GM18508 (cell line): ENCODE data around the gene OR2AE1.
"Not testable (repeated sequence)": the region's sequence is repeated elsewhere in the genome, so short reads cannot be mapped to it uniquely, and the experiment has no call there.

Experiments used
- ATAC-seq: cut with Tn5 transposase; IDR thresholded peaks from one replicate; pipeline ENCODE4 v1.9.1; 2021; ENCODE audit warnings: moderate number of reproducible peaks; ENCODE audit not compliant: insufficient read depth, unreplicated experiment

OR2AE1 gene, protein sequence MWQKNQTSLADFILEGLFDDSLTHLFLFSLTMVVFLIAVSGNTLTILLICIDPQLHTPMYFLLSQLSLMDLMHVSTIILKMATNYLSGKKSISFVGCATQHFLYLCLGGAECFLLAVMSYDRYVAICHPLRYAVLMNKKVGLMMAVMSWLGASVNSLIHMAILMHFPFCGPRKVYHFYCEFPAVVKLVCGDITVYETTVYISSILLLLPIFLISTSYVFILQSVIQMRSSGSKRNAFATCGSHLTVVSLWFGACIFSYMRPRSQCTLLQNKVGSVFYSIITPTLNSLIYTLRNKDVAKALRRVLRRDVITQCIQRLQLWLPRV

DNA sequence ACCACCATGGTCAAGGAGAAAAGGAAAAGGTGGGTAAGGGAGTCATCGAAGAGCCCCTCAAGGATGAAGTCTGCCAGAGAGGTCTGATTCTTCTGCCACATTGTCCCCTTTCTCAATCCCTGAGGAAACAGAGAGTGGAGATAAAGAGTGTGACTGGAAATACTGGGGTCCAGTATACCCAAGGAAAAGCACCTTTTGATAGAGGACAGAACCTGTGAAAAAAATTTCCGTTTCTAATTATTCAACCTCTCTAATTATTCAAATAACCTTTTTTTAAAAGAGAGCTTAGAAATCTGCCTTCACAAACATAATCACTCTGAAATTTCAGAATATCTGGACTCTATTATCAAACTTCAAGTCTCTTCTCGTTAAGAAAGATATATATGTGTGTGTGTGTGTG lies at the start of gene OR2AE1:
TSS of gene OR2AE1 (minus strand) at position 101 of the 400 bp plus-strand sequence. CDS start at position 101, 0 bp downstream.
- no peak for ATAC-seq

DNA sequence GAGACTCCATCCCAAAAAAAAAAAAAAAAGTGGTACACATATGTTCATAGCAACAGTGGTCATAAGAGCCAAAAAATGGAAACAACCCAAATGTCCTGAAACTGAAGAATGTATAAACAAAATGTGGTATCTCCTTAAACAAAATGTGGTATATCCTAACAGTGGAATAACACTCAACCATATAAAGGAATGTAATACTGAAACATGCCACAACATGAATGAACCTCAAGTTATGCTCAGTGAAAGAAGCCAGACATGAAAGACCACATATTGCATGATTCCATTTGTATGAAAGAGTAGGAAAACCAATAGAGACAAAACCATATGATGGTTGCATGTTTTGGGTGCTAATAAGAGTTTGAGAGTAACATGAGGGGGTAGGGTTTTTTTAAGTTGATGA lies 49.5 kb upstream of the OR2AE1 start:
- no peak for ATAC-seq

DNA sequence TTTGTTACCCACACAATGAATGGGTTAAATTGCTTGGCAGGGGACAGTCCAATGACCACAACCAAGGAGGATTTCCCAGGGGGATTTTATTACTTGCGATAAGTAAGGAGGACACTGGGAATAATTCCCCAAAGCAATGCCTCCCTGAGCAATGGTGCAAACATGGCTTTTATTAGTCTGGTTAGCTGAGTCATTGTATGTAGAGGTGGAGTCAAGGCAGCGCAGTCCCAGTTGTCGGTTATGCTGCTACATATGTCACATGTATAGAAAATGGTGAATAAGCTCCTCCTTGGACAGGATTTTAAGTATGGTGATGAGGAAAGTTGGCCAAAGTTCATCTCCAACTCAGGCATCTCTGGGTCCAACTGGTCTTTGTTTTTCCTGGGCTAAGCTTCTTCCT lies 46.4 kb upstream of the OR2AE1 start:
- ATAC-seq, result no peak

DNA sequence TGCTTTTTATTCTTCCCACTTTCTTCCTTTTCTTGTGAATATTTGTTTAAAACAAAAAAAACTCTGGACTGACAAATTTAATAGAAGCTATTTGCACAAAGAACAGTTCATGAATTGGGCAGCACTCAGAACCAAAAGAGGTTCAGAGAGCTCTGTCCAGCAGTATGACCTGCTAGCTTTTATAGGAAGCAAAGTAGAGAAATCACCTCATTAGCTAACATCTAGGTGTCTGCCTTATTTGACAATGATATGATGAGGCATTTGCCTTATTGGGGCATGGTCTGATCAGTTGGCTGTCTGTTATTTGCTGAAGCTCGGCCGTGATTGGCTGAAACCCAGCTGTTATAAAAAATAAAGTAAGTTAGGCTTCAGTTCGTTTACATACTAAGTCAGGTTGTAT lies 43.3 kb upstream of the OR2AE1 start:
- ATAC-seq, result no peak

DNA sequence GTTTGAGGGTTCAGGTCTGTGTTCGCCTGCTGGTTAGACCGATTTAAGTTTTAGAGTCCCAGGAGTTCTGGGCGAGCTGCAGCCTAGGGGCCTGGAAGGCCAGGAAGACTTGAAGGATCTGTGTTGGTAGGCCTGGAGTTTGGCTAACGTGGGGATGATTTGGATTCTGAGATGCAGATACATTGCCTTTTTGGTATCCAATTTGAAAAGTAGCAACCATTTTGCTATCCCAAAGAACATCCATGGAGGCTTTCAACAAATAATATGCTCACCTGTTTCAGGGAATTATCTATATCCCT lies 42.9 kb upstream of the OR2AE1 start:
- no peak for ATAC-seq

DNA sequence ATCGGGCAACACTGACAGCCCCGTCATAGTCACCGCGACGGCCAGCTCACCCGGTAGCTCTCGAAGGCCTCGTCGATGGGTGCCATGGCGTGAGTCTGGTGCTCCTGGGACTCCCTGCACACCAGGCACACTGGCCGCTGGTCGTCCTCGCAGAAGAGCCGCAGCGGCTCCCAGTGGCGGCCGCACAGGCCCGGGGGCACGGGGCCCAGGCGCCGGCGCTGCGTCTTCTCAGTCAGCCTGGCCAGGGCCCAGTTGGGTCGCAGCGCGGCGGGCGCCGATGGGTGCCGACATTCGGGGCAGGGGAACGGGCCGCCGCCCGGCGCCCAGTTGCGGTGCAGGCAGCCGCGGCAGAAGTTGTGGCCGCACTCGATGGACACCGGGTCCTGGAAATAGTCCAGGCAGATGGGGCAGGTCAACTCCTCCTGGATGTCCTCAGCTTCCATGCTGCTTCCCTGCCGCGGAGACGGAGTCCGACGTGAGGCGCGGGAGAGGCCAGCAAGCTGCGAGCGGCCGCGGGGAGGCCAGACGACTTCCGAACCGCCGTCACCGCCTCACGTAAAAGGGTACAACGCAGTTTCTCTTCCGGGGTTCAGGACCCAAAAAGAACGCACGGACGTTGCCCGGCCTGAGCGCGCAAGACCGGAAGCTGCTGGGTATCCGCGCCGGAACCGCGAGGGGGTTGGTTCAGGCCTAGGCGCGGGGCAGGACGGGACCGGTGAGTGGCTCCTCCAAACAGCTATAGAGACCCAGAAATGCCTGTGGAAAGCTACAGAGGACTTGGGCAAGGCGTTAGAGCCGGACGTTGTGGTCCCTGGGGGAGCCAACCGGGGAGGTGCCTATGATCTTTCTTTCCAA lies 42.4 kb upstream of the OR2AE1 start, which contains the start of gene TRIM4:
TSS of gene TRIM4 (minus strand) at position 572 of the 855 bp plus-strand sequence. CDS start at position 443, 129 bp downstream.
- peak; percentile 79 for ATAC-seq

DNA sequence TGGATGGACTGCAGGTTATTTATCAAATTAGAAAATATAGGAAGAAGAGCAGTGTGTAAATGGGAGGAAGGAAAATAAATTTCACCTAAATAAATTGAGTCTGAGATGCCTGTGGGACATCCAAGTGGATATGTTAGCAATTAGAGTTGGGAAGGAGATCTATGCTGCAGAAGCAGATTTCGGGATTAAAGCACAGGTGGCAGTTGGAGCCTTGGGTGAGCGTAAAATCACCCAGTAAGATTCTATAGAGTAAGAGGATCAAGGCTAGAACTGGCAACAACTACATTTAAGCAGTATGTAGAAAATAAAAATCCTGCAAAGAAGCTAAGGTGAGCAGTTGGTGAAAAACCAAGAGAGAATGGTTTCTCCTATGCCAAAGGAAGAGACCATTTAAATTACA lies 34.1 kb upstream of the OR2AE1 start:
- ATAC-seq, result no peak

DNA sequence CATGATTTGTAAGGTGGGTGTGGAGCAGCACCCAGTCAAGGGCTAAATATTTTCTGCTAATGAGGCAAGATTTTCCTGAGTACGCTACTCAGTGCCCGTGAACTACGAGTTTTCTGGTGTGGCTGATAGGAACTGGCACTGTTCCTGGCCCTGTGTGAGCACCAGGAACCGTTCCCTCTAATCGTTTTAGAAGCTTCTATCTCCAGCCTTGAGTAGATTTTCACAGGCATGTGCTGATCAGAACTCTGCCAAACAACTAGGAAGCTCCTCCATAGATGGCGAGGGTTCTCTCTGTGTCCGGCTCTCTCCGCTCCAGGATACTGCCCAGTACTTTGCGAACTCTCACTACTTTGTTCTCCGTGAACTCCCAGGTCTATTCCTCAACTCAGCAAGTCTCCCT lies 24.7 kb upstream of the OR2AE1 start:
- no peak for ATAC-seq

DNA sequence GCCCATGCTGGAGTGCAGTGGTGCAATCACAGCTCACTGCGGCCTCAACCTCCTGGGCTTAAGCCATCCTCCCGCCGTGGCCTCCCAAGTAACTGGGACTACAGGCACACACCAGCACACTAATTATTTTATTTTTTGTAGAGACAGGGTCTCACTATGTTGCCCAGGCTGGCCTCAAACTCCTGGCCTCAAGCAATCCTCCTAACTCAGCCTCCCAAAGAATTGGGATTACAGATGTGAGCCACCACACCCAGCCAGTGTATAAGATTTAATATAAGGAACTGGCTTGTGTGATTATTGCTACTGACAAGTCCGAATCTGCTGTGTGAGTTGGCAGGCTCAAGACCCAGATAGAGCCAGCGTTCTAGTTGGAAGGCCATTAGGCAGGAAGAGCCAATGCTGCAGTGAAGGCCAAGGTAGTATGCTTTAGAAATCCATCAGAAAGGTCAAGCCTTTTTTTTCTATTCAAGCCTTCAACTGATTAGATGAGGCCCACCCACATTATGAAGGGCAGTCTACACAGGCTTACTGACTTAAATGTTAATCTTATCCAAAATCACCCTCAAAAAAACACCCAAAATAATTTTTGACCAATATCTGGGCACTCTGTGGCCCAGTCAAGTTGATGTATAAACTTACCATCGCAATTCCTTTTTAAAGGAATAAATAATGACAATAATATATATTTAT lies 23.1 kb upstream of the OR2AE1 start:
- ATAC-seq, result no peak

DNA sequence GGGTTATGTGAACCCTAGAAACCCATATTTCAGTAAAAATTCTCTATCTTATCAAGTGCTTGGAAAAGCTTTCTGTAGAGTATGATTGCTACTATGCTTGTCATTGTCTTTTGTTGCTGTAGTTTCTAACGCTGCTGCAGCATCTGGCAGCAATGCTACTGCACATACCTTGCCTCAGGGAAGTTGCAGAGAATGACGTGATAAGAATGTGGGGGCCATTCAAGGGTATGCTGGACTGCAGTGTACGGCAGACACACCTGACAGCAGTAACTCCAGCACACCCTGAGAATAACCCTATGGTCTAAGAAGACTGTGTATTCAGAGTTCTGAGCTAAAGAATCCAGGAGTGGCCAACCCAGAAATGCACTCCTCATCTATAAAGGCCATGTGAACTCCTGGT lies 22.0 kb upstream of the OR2AE1 start:
- no peak for ATAC-seq

DNA sequence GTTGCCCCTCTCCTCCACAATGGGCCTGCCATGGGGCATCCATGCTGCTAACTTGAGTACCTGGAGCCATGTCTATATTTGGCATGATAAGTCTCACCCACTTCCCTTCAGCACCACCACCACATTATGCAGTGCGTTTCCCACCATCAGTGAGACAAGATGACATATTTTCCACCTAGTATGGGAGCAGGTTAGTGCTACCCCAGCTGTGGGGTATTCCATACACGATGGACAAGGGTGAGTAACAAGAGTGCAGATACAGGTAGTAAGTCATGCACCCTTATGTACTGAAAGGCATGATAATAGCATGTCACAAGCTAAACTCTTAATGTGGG lies 21.2 kb upstream of the OR2AE1 start:
- ATAC-seq, result no peak

DNA sequence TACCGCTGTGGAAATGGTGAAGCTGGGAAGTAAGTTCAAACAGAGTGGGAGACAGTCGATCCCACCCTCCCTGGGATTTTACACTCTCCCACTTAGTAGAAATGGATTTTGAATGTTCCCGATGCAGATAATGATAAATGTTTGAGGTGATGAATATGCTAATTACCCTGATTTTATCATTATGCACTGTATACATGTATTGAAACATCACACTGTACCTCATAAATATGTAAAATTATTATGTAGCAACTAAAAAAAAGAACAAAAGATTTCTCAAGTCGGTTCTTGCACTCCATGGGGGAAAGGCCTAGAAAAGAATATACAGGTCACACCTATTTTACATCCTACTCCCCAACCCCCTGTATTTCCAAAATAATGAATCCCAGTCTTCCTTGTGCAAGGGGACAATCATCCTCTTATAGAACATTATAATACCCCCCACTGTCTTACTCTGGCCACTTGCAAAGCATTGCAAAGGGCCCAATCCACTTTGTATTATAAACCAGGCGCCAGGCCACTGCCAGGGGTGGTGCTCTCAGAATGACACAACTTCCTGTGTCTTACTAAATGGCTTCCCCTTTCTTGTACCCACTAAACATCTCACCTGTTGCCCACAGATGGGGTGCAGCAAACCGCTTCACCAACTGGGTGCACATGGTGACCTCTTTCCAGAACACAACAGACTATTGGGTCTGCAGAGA lies 20.6 kb upstream of the OR2AE1 start:
- no peak for ATAC-seq

DNA sequence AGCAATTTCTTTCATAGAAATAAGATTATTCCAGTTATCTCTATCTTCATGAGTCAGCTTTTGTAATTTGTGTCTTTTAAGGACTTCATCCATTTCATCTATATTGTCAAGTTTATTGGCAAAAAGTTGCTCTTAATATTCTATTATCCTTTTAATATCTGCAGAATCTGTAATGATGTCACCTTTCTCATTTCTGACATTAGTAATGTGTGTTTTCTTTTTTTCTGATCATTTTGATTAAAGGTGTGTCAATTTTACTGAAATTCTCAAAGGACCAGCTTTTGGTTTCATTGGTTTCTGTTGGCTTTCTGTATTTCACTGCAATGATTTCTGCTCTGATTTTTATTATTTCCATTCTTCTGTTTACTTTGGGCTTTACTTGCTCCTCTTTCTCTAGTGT lies 17.9 kb upstream of the OR2AE1 start:
- ATAC-seq, result no peak

DNA sequence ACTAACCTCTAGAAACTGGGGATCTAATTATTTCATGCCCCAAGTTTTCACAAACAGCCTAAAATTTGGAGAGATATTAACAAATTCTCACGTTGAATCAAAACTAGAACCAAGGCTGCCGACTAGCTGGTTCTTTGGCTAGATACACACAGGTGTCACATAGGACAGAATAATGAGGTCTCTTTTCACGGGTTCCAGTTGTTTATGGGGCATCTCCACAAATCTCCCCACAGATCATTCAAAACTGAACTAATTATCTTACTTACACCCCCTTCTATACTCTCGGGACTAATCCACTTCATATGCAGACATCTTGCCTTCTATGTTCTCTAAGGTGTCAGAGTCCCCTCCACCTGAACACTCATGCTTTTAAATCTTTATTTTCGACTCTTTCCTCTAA lies 16.4 kb upstream of the OR2AE1 start:
- ATAC-seq, result no peak

DNA sequence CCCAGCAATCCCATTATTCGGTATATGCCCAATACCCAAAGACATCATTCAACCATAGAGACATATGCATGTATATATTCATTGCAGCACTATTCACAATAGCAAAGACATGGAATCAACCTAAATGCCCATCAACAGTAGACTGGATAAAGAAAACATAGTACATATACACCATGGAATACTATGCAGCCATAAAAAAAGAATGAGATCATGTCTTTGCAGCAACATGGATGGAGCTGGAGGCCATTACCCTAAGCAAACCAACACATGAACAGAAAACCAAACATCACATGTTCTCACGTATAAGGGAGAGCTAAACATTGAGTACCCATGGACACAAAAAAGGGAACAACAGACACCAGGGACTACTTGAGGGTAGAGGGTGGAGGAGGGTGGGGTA lies 13.5 kb upstream of the OR2AE1 start:
- not testable (repeated sequence) for ATAC-seq

DNA sequence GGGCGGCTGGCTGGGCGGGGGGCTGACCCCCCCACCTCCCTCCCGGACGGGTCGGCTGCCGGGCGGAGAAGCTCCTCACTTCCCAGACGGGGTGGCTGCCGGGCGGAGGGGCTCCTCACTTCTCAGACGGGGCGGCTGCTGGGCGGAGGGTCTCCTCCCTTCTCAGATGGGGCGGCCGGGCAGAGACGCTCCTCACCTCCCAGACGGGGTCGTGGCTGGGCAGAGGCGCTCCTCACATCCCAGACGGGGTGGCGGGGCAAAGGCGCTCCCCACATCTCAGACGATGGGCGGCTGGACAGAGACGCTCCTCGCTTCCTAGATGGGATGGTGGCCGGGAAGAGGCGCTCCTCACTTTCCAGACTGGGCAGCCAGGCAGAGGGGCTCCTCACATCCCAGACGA lies 11.5 kb upstream of the OR2AE1 start:
- not testable (repeated sequence) for ATAC-seq

DNA sequence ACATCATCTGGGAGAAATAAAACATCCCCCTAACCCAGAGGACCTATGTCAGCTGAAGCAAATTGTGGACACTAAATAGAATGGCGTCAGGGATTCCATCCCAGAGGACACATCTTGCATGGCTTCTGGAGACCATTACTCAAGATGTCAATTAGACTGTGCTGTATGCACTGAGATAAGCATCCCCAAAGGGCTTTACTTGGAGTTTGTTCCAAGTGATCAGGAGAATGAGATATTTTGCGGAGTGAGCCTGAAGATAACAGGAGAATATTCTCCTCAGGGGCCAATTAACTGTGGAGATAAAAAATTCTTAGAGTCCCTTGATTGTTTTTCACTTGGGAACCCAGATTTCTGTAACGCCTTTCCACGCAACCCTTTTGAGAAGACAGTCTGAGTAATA lies 4.5 kb upstream of the OR2AE1 start:
- no peak for ATAC-seq

DNA sequence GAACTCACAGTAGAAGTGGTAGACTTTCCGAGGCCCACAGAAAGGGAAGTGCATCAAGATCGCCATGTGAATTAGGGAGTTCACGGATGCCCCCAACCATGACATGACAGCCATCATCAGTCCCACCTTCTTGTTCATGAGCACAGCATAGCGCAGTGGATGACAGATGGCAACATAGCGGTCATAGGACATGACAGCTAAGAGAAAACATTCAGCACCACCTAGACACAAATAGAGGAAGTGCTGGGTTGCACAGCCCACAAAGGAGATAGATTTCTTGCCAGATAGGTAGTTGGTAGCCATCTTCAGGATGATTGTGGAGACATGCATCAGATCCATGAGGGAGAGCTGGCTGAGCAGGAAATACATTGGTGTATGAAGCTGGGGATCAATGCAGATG lies 342 bp downstream of the OR2AE1 start:
- ATAC-seq, result no peak

DNA sequence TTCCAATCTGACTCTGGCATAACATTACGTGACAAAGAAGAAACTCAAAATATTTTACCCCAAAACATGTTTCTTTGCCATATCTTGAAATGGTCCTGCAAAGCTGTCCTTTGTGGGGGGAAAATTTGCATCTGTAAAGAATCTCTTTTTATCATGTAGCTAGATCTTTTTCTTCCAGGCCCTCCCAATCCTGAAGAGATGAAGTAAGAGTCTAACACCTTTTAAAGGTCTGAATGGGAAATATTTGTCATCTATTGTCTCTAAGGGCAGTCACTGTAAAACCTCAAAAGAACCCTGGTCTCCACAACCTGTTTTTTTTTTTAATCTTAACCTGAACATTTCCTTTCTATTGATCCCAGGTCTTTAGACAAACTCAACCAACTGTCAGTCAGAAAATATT lies 8.6 kb downstream of the OR2AE1 start:
- no peak for ATAC-seq

DNA sequence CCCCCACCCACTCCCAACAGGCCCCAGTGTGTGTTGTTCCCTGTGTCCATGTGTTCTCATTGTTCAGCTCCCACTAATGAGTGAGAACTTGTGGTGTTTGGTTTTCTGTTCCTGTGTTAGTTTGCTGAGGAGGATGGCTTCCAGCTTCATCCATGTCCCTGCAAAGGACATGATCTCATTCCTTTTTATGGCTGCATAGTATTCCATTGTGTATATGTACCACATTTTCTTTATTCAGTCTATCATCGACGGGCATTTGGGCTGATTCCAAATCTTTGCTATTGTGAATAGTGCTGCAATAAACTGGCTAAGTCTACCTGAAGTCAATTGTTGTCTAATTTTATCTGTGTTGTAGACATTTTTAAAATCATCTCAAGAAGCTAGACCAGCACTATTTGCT lies 9.4 kb downstream of the OR2AE1 start:
- ATAC-seq, result not testable (repeated sequence)
